ENCODE measurements around the gene KLHL40. TPM values are rescaled to one million over a fixed set of nuclear protein-coding genes. Genes with fewer than 3 reads are reported as not detected.

KLHL40 gene
- total and polyA plus RNA-seq, 2 donors: 0.06 to 3.5 TPM

GRCh38 chr3:42685891-42686820 lies 819 bp downstream of the KLHL40 start:
- DNase-seq (ENCODE audit: extremely low spot score): no peak
- Histone ChIP-seq H3K36me3 (ENCODE audit: insufficient read depth) (no peaks in the 10 kb centered on the region), H3K27ac (ENCODE audit: low read depth) (no peak overlapping the region), H3K4me3 (ENCODE audit: low read depth, low read length) (no peak overlapping the region), H3K4me1 (ENCODE audit: insufficient read depth) (no peaks in the 10 kb centered on the region)
- 44% methylated on average over 80 of the region's 80 CpGs for WGBS

GRCh38 chr3:42686832-42687650 lies 1.7 kb downstream of the KLHL40 start:
- H3K36me3 ChIP-seq (ENCODE audit: insufficient read depth): no peaks in the 10 kb centered on the region
- H3K4me3 ChIP-seq (ENCODE audit: low read depth, low read length): no peak overlapping the region
- WGBS: 88% methylated on average over 7 of the region's 7 CpGs
- H3K27ac ChIP-seq (ENCODE audit: low read depth): no peak overlapping the region
- no peaks in the 10 kb centered on the region for H3K4me1 ChIP-seq (ENCODE audit: insufficient read depth)
- DNase-seq (ENCODE audit: extremely low spot score): no peak

- DNase-seq (ENCODE audit: extremely low spot score): no peak
- Histone ChIP-seq H3K4me3 (ENCODE audit: low read depth, low read length) (no peak overlapping the region), H3K4me1 (ENCODE audit: insufficient read depth) (no peaks in the 10 kb centered on the region), H3K27ac (ENCODE audit: low read depth) (no peak overlapping the region), H3K36me3 (ENCODE audit: insufficient read depth) (no peaks in the 10 kb centered on the region)
- WGBS: 90% methylated on average over 15 of the region's 15 CpGs
These were observed 2.7 kb downstream of the KLHL40 start for GRCh38 chr3:42688016-42688415.

- no peaks in the 10 kb centered on the region for H3K4me1 ChIP-seq (ENCODE audit: insufficient read depth)
- H3K27ac ChIP-seq (ENCODE audit: low read depth): no peak overlapping the region
- 87% methylated on average over 22 of the region's 22 CpGs for WGBS
- no peak for DNase-seq (ENCODE audit: extremely low spot score)
- no peaks in the 10 kb centered on the region for H3K36me3 ChIP-seq (ENCODE audit: insufficient read depth)
- H3K4me3 ChIP-seq (ENCODE audit: low read depth, low read length): no peak overlapping the region
These were observed 3.4 kb downstream of the KLHL40 start for GRCh38 chr3:42688487-42689420.

- H3K4me3 ChIP-seq (ENCODE audit: low read depth, low read length): no peak overlapping the region
- no peaks in the 10 kb centered on the region for H3K36me3 ChIP-seq (ENCODE audit: insufficient read depth)
- no peak overlapping the region for H3K27ac ChIP-seq (ENCODE audit: low read depth)
- WGBS: 64% methylated on average over 9 of the region's 9 CpGs
- no peaks in the 10 kb centered on the region for H3K4me1 ChIP-seq (ENCODE audit: insufficient read depth)
- no peak for DNase-seq (ENCODE audit: extremely low spot score)
These were observed 4.2 kb downstream of the KLHL40 start for GRCh38 chr3:42689421-42690014.

GRCh38 chr3:42690191-42690590 lies 4.9 kb downstream of the KLHL40 start:
- no peaks in the 10 kb centered on the region for H3K4me1 ChIP-seq (ENCODE audit: insufficient read depth)
- no peak for DNase-seq (ENCODE audit: extremely low spot score)
- H3K36me3 ChIP-seq (ENCODE audit: insufficient read depth): no peaks in the 10 kb centered on the region
- H3K4me3 ChIP-seq (ENCODE audit: low read depth, low read length): no peak overlapping the region
- no peak overlapping the region for H3K27ac ChIP-seq (ENCODE audit: low read depth)
- WGBS: 77% methylated on average over 7 of the region's 7 CpGs

- no peak for DNase-seq (ENCODE audit: extremely low spot score)
These were observed 5.7 kb downstream of the KLHL40 start for GRCh38 chr3:42690766-42691680.

GRCh38 chr3:42691816-42692666 lies 6.7 kb downstream of the KLHL40 start:
- WGBS: 77% methylated on average over 13 of the region's 13 CpGs

More at GRCh38 chr3:42690766-42691680, 5.7 kb downstream of the KLHL40 start:
- Histone ChIP-seq H3K27ac (ENCODE audit: low read depth) (no peak overlapping the region), H3K4me3 (ENCODE audit: low read depth, low read length) (no peak overlapping the region), H3K4me1 (ENCODE audit: insufficient read depth) (no peaks in the 10 kb centered on the region), H3K36me3 (ENCODE audit: insufficient read depth) (no peaks in the 10 kb centered on the region)
- WGBS: 74% methylated on average over 10 of the region's 10 CpGs

GRCh38 chr3:42692667-42693529 lies 7.6 kb downstream of the KLHL40 start:
- Histone ChIP-seq H3K4me1 (ENCODE audit: insufficient read depth) (no peaks in the 10 kb centered on the region), H3K36me3 (ENCODE audit: insufficient read depth) (no peaks in the 10 kb centered on the region), H3K4me3 (ENCODE audit: low read depth, low read length) (no peak overlapping the region), H3K27ac (ENCODE audit: low read depth) (no peak overlapping the region)
- WGBS: 85% methylated on average over 17 of the region's 17 CpGs
- no peak for DNase-seq (ENCODE audit: extremely low spot score)

More at GRCh38 chr3:42691816-42692666, 6.7 kb downstream of the KLHL40 start:
- H3K4me1 ChIP-seq (ENCODE audit: insufficient read depth): no peaks in the 10 kb centered on the region
- no peaks in the 10 kb centered on the region for H3K36me3 ChIP-seq (ENCODE audit: insufficient read depth)
- H3K4me3 ChIP-seq (ENCODE audit: low read depth, low read length): no peak overlapping the region
- no peak overlapping the region for H3K27ac ChIP-seq (ENCODE audit: low read depth)
- DNase-seq (ENCODE audit: extremely low spot score): no peak

- no peak overlapping the region for H3K27ac ChIP-seq (ENCODE audit: low read depth)
- no peaks in the 10 kb centered on the region for H3K36me3 ChIP-seq (ENCODE audit: insufficient read depth)
- no peaks in the 10 kb centered on the region for H3K4me1 ChIP-seq (ENCODE audit: insufficient read depth)
- no peak for DNase-seq (ENCODE audit: extremely low spot score)
- 81% methylated on average over 4 of the region's 4 CpGs for WGBS
- H3K4me3 ChIP-seq (ENCODE audit: low read depth, low read length): no peak overlapping the region
These were observed 8.2 kb downstream of the KLHL40 start for GRCh38 chr3:42693530-42693930.

GRCh38 chr3:42694366-42694765 lies 9.0 kb downstream of the KLHL40 start:
- Histone ChIP-seq H3K4me3 (ENCODE audit: low read depth, low read length) (no peak overlapping the region), H3K27ac (ENCODE audit: low read depth) (no peak overlapping the region), H3K36me3 (ENCODE audit: insufficient read depth) (no peaks in the 10 kb centered on the region), H3K4me1 (ENCODE audit: insufficient read depth) (no peaks in the 10 kb centered on the region)
- no peak for DNase-seq (ENCODE audit: extremely low spot score)
